ENCODE data around the gene RAB5B. TPM values are rescaled to one million over a fixed set of nuclear protein-coding genes. Genes with fewer than 3 reads are reported as not detected.

The RAB5B gene
- polyA plus RNA-seq, 3 donors = 44.0 to 63.0 (median 48.5) TPM

DNA sequence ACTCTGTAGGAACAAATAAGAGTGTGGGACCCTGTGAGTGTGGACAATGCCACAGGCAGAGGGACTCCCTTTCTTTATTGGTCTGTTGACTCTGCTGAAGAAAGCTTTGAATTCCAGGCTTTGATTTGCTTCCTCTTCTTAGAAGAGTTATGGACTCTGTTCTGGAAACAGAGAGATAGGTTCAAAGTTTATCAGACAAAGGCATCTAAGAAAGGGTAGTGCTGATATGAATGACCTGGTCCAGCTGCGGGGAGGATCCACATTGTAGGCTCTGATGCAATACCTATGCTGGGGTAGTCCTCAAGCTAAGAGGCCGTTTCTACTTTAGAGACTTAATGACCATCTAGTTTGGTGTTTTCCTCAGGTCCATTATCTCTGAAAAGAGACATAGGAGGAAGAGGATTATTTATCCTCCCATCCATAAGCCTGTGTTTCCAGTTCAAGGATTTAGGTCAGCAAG, 36.3 kb downstream of the RAB5B start:
- no peak overlapping the region for H3K27ac Mint-ChIP-seq
- Histone ChIP-seq H3K9me3 (replicated peaks in 1 of 2; ENCODE audit: control insufficient read depth in 1 of 2, insufficient read depth in 1 of 2, low read length in 2 of 2) (no peaks in the 10 kb centered on the region), H3K79me2 (ENCODE audit: insufficient read depth, low read length) (no peaks in the 10 kb centered on the region), H3K9ac (ENCODE audit: insufficient read depth, low read length, poor library complexity, severe bottlenecking) (no peak overlapping the region), H3K27me3 (ENCODE audit: control insufficient read depth in 2 of 2, insufficient read depth in 2 of 2, low read length in 2 of 2) (no peaks in the 10 kb centered on the region), H4K20me1 (ENCODE audit: insufficient read depth, low read length) (no peaks in the 10 kb centered on the region), H3K4me1 (ENCODE audit: control insufficient read depth in 1 of 2, insufficient read depth in 2 of 2, low read length in 2 of 2) (peaks cover 5 to 12% of the 10 kb centered on the region in 2 donors), H2AFZ (ENCODE audit: insufficient read depth, low read depth, low read length, poor library complexity, severe bottlenecking) (no peak overlapping the region), H3K36me3 (replicated peaks in 1 of 2; ENCODE audit: control insufficient read depth in 1 of 2, insufficient read depth in 2 of 2, low read length in 2 of 2) (no peaks in the 10 kb centered on the region), H3K4me2 (replicated peaks; ENCODE audit: extremely low read depth, low read length, poor library complexity, severe bottlenecking) (no peak overlapping the region), H3K4me3 (replicated peaks in 1 of 3; ENCODE audit: low read depth in 2 of 3, low read length in 3 of 3) (no peak overlapping the region), H3K27ac (ENCODE audit: low read depth in 1 of 2, low read length in 2 of 2) (no peak overlapping the region)
- intact Hi-C loops (cut with micrococcal nuclease) = no loop called here
- peaks cover 5 to 11% of the 10 kb centered on the region in 2 donors for H3K36me3 Mint-ChIP-seq
- H3K4me3 Mint-ChIP-seq = no peak overlapping the region
- TF ChIP-seq, protein P1, sequence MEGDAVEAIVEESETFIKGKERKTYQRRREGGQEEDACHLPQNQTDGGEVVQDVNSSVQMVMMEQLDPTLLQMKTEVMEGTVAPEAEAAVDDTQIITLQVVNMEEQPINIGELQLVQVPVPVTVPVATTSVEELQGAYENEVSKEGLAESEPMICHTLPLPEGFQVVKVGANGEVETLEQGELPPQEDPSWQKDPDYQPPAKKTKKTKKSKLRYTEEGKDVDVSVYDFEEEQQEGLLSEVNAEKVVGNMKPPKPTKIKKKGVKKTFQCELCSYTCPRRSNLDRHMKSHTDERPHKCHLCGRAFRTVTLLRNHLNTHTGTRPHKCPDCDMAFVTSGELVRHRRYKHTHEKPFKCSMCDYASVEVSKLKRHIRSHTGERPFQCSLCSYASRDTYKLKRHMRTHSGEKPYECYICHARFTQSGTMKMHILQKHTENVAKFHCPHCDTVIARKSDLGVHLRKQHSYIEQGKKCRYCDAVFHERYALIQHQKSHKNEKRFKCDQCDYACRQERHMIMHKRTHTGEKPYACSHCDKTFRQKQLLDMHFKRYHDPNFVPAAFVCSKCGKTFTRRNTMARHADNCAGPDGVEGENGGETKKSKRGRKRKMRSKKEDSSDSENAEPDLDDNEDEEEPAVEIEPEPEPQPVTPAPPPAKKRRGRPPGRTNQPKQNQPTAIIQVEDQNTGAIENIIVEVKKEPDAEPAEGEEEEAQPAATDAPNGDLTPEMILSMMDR (IDR thresholded peaks at IDR 0.05) = no peak
- no peaks in the 10 kb centered on the region for H3K9me3 Mint-ChIP-seq
- 100% methylated on average over 1 of the region's 2 CpGs for WGBS (ENCODE audit: insufficient coverage)
- H3K27me3 Mint-ChIP-seq (ENCODE audit: low read depth in 3 of 3) = peaks cover 0 to 1% (median 0%) of the 10 kb centered on the region in 3 donors
- H3K4me1 Mint-ChIP-seq = peaks cover 19% of the 10 kb centered on the region
- DNase-seq = no peak

DNA sequence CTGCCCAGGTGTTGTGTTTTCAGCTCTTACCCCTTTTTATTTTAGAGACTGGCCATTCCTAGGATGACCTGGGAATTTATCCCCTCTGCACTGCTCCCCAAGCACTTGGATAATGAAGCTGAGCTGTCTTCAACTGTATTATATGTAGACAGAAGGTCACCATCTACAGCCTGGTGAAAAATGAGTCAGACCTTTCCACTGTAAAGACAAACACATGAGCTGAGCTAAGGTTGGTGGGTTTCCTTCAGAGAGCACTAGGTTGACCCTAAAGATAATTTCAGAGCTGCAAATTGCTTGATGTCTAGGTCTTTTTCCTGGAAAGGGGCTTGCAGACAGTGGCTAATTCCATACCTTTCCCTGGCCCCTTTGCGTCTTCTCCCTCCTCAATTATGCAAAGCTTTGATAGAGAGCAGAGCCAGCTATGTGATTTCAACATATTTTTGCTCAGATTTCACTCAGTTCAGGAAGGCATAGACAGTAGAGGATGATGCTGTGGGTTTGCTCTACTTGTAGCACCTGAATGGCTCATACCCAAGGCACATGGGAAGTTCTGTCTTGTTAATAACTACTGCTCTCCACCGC, 37.7 kb downstream of the RAB5B start:
- H3K9me3 Mint-ChIP-seq = no peaks in the 10 kb centered on the region
- no peak overlapping the region for H3K4me3 Mint-ChIP-seq
- peaks cover 11% of the 10 kb centered on the region for H3K4me1 Mint-ChIP-seq
- peaks cover 5 to 12% of the 10 kb centered on the region in 2 donors for H3K4me1 ChIP-seq (ENCODE audit: control insufficient read depth in 1 of 2, insufficient read depth in 2 of 2, low read length in 2 of 2)
- TF ChIP-seq, protein P1 (IDR thresholded peaks at IDR 0.05) = no peak
- no peaks in the 10 kb centered on the region for H3K9me3 ChIP-seq (replicated peaks in 1 of 2; ENCODE audit: control insufficient read depth in 1 of 2, insufficient read depth in 1 of 2, low read length in 2 of 2)
- no peak overlapping the region for H3K9ac ChIP-seq (ENCODE audit: insufficient read depth, low read length, poor library complexity, severe bottlenecking)
- H3K36me3 ChIP-seq (replicated peaks in 1 of 2; ENCODE audit: control insufficient read depth in 1 of 2, insufficient read depth in 2 of 2, low read length in 2 of 2) = no peaks in the 10 kb centered on the region
- no peak overlapping the region for H3K27ac ChIP-seq (ENCODE audit: low read depth in 1 of 2, low read length in 2 of 2)
- no peak for DNase-seq
- peak overlapping the region in 1 of 7 donors; percentile 36 for H3K27ac Mint-ChIP-seq
- no peak overlapping the region for H3K4me2 ChIP-seq (replicated peaks; ENCODE audit: extremely low read depth, low read length, poor library complexity, severe bottlenecking)
- WGBS (ENCODE audit: insufficient coverage) = no CpG with 5 or more reads among the region's 2 CpGs
- H3K36me3 Mint-ChIP-seq = peaks cover 5 to 11% of the 10 kb centered on the region in 2 donors
- no peaks in the 10 kb centered on the region for H4K20me1 ChIP-seq (ENCODE audit: insufficient read depth, low read length)
- peaks cover 0 to 1% (median 1%) of the 10 kb centered on the region in 3 donors for H3K27me3 Mint-ChIP-seq (ENCODE audit: low read depth in 3 of 3)
- no peaks in the 10 kb centered on the region for H3K27me3 ChIP-seq (ENCODE audit: control insufficient read depth in 2 of 2, insufficient read depth in 2 of 2, low read length in 2 of 2)
- no peaks in the 10 kb centered on the region for H3K79me2 ChIP-seq (ENCODE audit: insufficient read depth, low read length)
- intact Hi-C loops (cut with micrococcal nuclease) = no loop called here
- no peak overlapping the region for H2AFZ ChIP-seq (ENCODE audit: insufficient read depth, low read depth, low read length, poor library complexity, severe bottlenecking)
- H3K4me3 ChIP-seq (replicated peaks in 1 of 3; ENCODE audit: low read depth in 2 of 3, low read length in 3 of 3) = no peak overlapping the region
